ENCODE results near the gene CYFIP2. TPM values are rescaled to one million over a fixed set of nuclear protein-coding genes. Genes with fewer than 3 reads are reported as not detected.

The CYFIP2 gene
- polyA plus RNA-seq, 1 donor (not counting 4 experiments of a cell fraction or from before 2014, with no cell fraction given): 0.62 TPM

DNA sequence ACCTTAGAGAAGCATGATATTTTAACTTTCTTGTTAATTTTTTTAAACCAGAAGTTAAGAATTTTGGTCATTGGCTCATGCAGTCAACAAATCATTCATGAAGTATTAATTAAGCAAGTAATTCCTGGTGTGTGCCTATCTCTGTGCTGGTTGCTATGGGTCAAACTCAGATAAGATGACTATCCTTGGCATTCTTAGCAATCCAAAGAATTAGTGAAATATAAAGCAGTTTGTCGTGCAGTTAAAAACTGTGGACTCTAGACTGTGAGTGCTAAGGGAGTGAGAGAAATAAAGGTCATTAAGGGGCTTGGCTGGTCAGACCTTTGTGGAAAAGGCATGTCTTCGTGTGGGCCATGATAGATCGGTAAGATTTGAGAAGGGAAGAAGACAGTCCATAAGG, 4.8 kb downstream of the CYFIP2 start:
- no peak for FAIRE-seq
- H3K9me3 ChIP-seq (ENCODE audit: control insufficient read depth, low read depth, low read length): no peaks in the 10 kb centered on the region
- H3K9me1 ChIP-seq (ENCODE audit: control insufficient read depth, extremely low read depth, insufficient read depth, low read length): no peaks in the 10 kb centered on the region
- no peak overlapping the region for H2AFZ ChIP-seq (ENCODE audit: control insufficient read depth, low read length)
- dilution Hi-C loops (cut with MboI; ENCODE audit: extremely low pct_ligation_motif_present, low sequenced_read_pairs): no loop called here
- TF ChIP-seq, protein P1, sequence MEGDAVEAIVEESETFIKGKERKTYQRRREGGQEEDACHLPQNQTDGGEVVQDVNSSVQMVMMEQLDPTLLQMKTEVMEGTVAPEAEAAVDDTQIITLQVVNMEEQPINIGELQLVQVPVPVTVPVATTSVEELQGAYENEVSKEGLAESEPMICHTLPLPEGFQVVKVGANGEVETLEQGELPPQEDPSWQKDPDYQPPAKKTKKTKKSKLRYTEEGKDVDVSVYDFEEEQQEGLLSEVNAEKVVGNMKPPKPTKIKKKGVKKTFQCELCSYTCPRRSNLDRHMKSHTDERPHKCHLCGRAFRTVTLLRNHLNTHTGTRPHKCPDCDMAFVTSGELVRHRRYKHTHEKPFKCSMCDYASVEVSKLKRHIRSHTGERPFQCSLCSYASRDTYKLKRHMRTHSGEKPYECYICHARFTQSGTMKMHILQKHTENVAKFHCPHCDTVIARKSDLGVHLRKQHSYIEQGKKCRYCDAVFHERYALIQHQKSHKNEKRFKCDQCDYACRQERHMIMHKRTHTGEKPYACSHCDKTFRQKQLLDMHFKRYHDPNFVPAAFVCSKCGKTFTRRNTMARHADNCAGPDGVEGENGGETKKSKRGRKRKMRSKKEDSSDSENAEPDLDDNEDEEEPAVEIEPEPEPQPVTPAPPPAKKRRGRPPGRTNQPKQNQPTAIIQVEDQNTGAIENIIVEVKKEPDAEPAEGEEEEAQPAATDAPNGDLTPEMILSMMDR (optimal IDR thresholded peaks at IDR 0.05 in 1 of 3, IDR thresholded peaks at IDR 0.05 in 1 of 3, conservative IDR thresholded peaks at IDR 0.05 in 1 of 3; ENCODE audit: extremely low read depth in 1 of 3, insufficient read depth in 2 of 3, low read length in 3 of 3): no peak
- no peak for TF ChIP-seq EZH2 (IDR thresholded peaks at IDR 0.05; ENCODE audit: low read length)
- no peak overlapping the region for H3K9ac ChIP-seq (ENCODE audit: control insufficient read depth, extremely low read depth, insufficient read depth, low read length)
- no peak overlapping the region for H3K4me3 ChIP-seq (ENCODE audit: control insufficient read depth in 2 of 3, extremely low read depth in 1 of 3, insufficient read depth in 2 of 3, low read depth in 1 of 3, low read length in 3 of 3)
- no peak for DNase-seq (ENCODE audit: low read depth, low spot score)
- peaks cover 14% of the 10 kb centered on the region for H3K27me3 ChIP-seq (ENCODE audit: control insufficient read depth, extremely low read depth, insufficient read depth, low read length)
- H3K4me2 ChIP-seq (ENCODE audit: control insufficient read depth, extremely low read depth, insufficient read depth, low read depth, low read length): no peak overlapping the region
- no peaks in the 10 kb centered on the region for H3K36me3 ChIP-seq (ENCODE audit: control insufficient read depth in 2 of 2, extremely low read depth in 1 of 2, insufficient read depth in 2 of 2, low read length in 2 of 2)
- no peaks in the 10 kb centered on the region for H3K79me2 ChIP-seq (ENCODE audit: control insufficient read depth, insufficient read depth, low read length)
- H3K4me1 ChIP-seq (ENCODE audit: control insufficient read depth, extremely low read depth, insufficient read depth, low read length): no peaks in the 10 kb centered on the region
- no peaks in the 10 kb centered on the region for H4K20me1 ChIP-seq (ENCODE audit: control insufficient read depth, extremely low read depth, insufficient read depth, low read length)
- no peak overlapping the region for H3K27ac ChIP-seq (ENCODE audit: control insufficient read depth, insufficient read depth, low read length)

DNA sequence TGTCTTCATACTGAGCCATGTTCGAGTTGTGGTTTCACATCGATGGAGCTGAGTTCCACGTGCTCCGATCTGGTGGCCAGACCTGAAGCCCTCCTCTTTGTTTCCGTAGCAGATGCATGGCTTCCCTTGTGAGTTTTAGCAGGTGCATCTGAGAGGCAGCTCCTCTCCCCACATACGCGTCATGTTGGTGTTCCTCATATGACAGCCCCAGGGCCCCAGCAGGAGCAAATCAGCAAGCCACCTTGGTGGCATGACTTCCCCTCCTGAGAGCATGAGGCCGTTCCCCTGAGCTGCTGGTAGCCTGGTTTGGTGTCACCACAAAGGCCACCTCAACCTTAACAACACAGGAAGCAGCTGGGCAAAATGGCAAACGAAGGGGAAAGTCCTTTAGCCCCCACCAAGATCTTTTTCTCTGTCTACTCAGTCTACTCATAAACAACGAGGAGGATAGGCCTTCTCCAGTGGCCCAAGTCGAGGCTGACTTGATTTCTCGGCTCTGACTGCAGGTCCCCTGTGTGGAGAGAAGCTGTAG, 5.9 kb downstream of the CYFIP2 start:
- no peaks in the 10 kb centered on the region for H3K79me2 ChIP-seq (ENCODE audit: control insufficient read depth, insufficient read depth, low read length)
- DNase-seq (ENCODE audit: low read depth, low spot score): no peak
- TF ChIP-seq, protein P1 (optimal IDR thresholded peaks at IDR 0.05 in 1 of 3, IDR thresholded peaks at IDR 0.05 in 1 of 3, conservative IDR thresholded peaks at IDR 0.05 in 1 of 3; ENCODE audit: extremely low read depth in 1 of 3, insufficient read depth in 2 of 3, low read length in 3 of 3): no peak
- no peak for TF ChIP-seq EZH2 (IDR thresholded peaks at IDR 0.05; ENCODE audit: low read length)

More for the DNA sequence above, 5.9 kb downstream of the CYFIP2 start:
- H3K4me3 ChIP-seq (ENCODE audit: control insufficient read depth in 2 of 3, extremely low read depth in 1 of 3, insufficient read depth in 2 of 3, low read depth in 1 of 3, low read length in 3 of 3): no peak overlapping the region
- no peaks in the 10 kb centered on the region for H3K4me1 ChIP-seq (ENCODE audit: control insufficient read depth, extremely low read depth, insufficient read depth, low read length)
- peaks cover 8% of the 10 kb centered on the region for H3K27me3 ChIP-seq (ENCODE audit: control insufficient read depth, extremely low read depth, insufficient read depth, low read length)
- no peak overlapping the region for H3K4me2 ChIP-seq (ENCODE audit: control insufficient read depth, extremely low read depth, insufficient read depth, low read depth, low read length)
- dilution Hi-C loops (cut with MboI; ENCODE audit: extremely low pct_ligation_motif_present, low sequenced_read_pairs): no loop called here
- H3K36me3 ChIP-seq (ENCODE audit: control insufficient read depth in 2 of 2, extremely low read depth in 1 of 2, insufficient read depth in 2 of 2, low read length in 2 of 2): no peaks in the 10 kb centered on the region
- H3K9ac ChIP-seq (ENCODE audit: control insufficient read depth, extremely low read depth, insufficient read depth, low read length): no peak overlapping the region
- H3K27ac ChIP-seq (ENCODE audit: control insufficient read depth, insufficient read depth, low read length): no peak overlapping the region
- H4K20me1 ChIP-seq (ENCODE audit: control insufficient read depth, extremely low read depth, insufficient read depth, low read length): no peaks in the 10 kb centered on the region
- no peaks in the 10 kb centered on the region for H3K9me1 ChIP-seq (ENCODE audit: control insufficient read depth, extremely low read depth, insufficient read depth, low read length)
- no peak for FAIRE-seq
- H3K9me3 ChIP-seq (ENCODE audit: control insufficient read depth, low read depth, low read length): no peaks in the 10 kb centered on the region
- H2AFZ ChIP-seq (ENCODE audit: control insufficient read depth, low read length): no peak overlapping the region
